ENCODE data around the gene NOTUM. TPM values are rescaled to one million over a fixed set of nuclear protein-coding genes. Genes with fewer than 3 reads are reported as not detected.
A peak's percentile ranks its signal among the peaks of the same experiment; 100 is the strongest.

Gene NOTUM
- total and polyA plus RNA-seq, 7 experiments from 2014 or later = 0.35 to 0.82 TPM; not detected in 5

GRCh38 chr17:81952792-81953228 is 8.2 kb downstream of the NOTUM start:
- H3K27me3 Mint-ChIP-seq = peaks cover 0 to 16% (median 0%) of the 10 kb centered on the region in 5 donors
- ChIA-PET CTCF (interaction anchor here (3.5 kb wide), 1 partner anchor 69 kb away, joined by 14 read pairs; the partner anchor contains the start of gene CENPX), POLR2A (no interaction called here)
- Histone ChIP-seq H3K27me3 (ENCODE audit: control insufficient read depth in 2 of 2, insufficient read depth in 2 of 2, low read length in 2 of 2) (no peaks in the 10 kb centered on the region), H3K4me3 (ENCODE audit: low read length) (no peak overlapping the region), H3K4me1 (ENCODE audit: control insufficient read depth in 2 of 2, insufficient read depth in 2 of 2, low read length in 2 of 2) (peaks cover 0 to 4% of the 10 kb centered on the region in 2 donors), H3K27ac (ENCODE audit: low read depth, low read length) (no peak overlapping the region), H3K36me3 (ENCODE audit: control insufficient read depth in 2 of 3, insufficient read depth in 3 of 3, low read length in 3 of 3) (no peaks in the 10 kb centered on the region), H3K9me3 (ENCODE audit: control insufficient read depth in 2 of 3, low read length in 3 of 3) (no peaks in the 10 kb centered on the region)
- H3K36me3 Mint-ChIP-seq = no peaks in the 10 kb centered on the region
- H3K9me3 Mint-ChIP-seq = no peaks in the 10 kb centered on the region
- peaks cover 0 to 11% (median 4%) of the 10 kb centered on the region in 7 donors for H3K4me1 Mint-ChIP-seq
- ATAC-seq (no peak), DNase-seq (no peak)
- no peak overlapping the region for H3K27ac Mint-ChIP-seq
- H3K4me3 Mint-ChIP-seq = no peak overlapping the region
- intact Hi-C loops (cut with micrococcal nuclease) = no loop called here

- Histone ChIP-seq H3K4me1 (ENCODE audit: control insufficient read depth in 2 of 2, insufficient read depth in 2 of 2, low read length in 2 of 2) (peaks cover 0 to 4% of the 10 kb centered on the region in 2 donors), H3K27me3 (ENCODE audit: control insufficient read depth in 2 of 2, insufficient read depth in 2 of 2, low read length in 2 of 2) (no peaks in the 10 kb centered on the region), H3K27ac (ENCODE audit: low read depth, low read length) (no peak overlapping the region), H3K36me3 (ENCODE audit: control insufficient read depth in 2 of 3, insufficient read depth in 3 of 3, low read length in 3 of 3) (no peaks in the 10 kb centered on the region), H3K9me3 (ENCODE audit: control insufficient read depth in 2 of 3, low read length in 3 of 3) (no peaks in the 10 kb centered on the region), H3K4me3 (ENCODE audit: low read length) (no peak overlapping the region)
- H3K9me3 Mint-ChIP-seq = no peaks in the 10 kb centered on the region
- no peak overlapping the region for H3K4me3 Mint-ChIP-seq
- DNase-seq (no peak), ATAC-seq (no peak)
- peaks cover 0 to 11% (median 4%) of the 10 kb centered on the region in 7 donors for H3K4me1 Mint-ChIP-seq
- peak overlapping the region in 2 of 9 donors; percentile 17 to 87 for H3K27ac Mint-ChIP-seq
- no peaks in the 10 kb centered on the region for H3K36me3 Mint-ChIP-seq
- intact Hi-C loops (cut with micrococcal nuclease) = no loop called here
- CTCF ChIA-PET = interaction anchor here (3.5 kb wide), 1 partner anchor 70 kb away, joined by 14 read pairs; the partner anchor contains the start of gene CENPX
- POLR2A ChIA-PET = interaction anchor here (0.7 kb wide), 1 partner anchor 230 kb away, joined by 3 read pairs; no protein-coding TSS in a partner anchor
- H3K27me3 Mint-ChIP-seq = peaks cover 0 to 12% (median 0%) of the 10 kb centered on the region in 5 donors
These were observed 9.0 kb downstream of the NOTUM start for GRCh38 chr17:81951785-81952684.

- no peak overlapping the region for H3K27ac ChIP-seq (ENCODE audit: low read depth, low read length)
- CTCF ChIA-PET = interaction anchor here (0.9 kb wide), 1 partner anchor 9 kb away, joined by 3 read pairs; no protein-coding TSS in a partner anchor
- Mint-ChIP-seq H3K4me3 (peak overlapping the region in 1 of 10 donors; percentile 14), H3K36me3 (no peaks in the 10 kb centered on the region), H3K9me3 (no peaks in the 10 kb centered on the region), H3K4me1 (peaks cover 0 to 11% (median 4%) of the 10 kb centered on the region in 7 donors), H3K27ac (peak overlapping the region in 3 of 9 donors; percentile 20 to 55 (median 26)), H3K27me3 (peaks cover 0 to 12% (median 0%) of the 10 kb centered on the region in 5 donors)
- intact Hi-C loops (cut with micrococcal nuclease) = no loop called here
- H3K4me3 ChIP-seq (ENCODE audit: low read length) = no peak overlapping the region
- no peaks in the 10 kb centered on the region for H3K27me3 ChIP-seq (ENCODE audit: control insufficient read depth in 2 of 2, insufficient read depth in 2 of 2, low read length in 2 of 2)
- POLR2A ChIA-PET = interaction anchor here (0.8 kb wide), 1 partner anchor 21 kb away, joined by 3 read pairs; no protein-coding TSS in a partner anchor
- no peaks in the 10 kb centered on the region for H3K9me3 ChIP-seq (ENCODE audit: control insufficient read depth in 2 of 3, low read length in 3 of 3)
- no peak for ATAC-seq
- peaks cover 0 to 4% of the 10 kb centered on the region in 2 donors for H3K4me1 ChIP-seq (ENCODE audit: control insufficient read depth in 2 of 2, insufficient read depth in 2 of 2, low read length in 2 of 2)
- H3K36me3 ChIP-seq (ENCODE audit: control insufficient read depth in 2 of 3, insufficient read depth in 3 of 3, low read length in 3 of 3) = no peaks in the 10 kb centered on the region
- DNase-seq = no peak
These were observed 10.5 kb downstream of the NOTUM start for GRCh38 chr17:81950501-81950900.

- DNase-seq = no peak
These were observed 12.2 kb downstream of the NOTUM start for GRCh38 chr17:81948635-81949378.

GRCh38 chr17:81947189-81947588 is 13.8 kb downstream of the NOTUM start, which contains the start of gene MYADML2:
MYADML2 (minus strand) TSS chr17:81947233; CDS start chr17:81941741, 5,492 bp downstream.
- no peak for ATAC-seq
- H3K9me3 Mint-ChIP-seq = no peaks in the 10 kb centered on the region
- peaks cover 0 to 11% (median 4%) of the 10 kb centered on the region in 7 donors for H3K4me1 Mint-ChIP-seq
- Histone ChIP-seq H3K9me3 (ENCODE audit: control insufficient read depth in 2 of 3, low read length in 3 of 3) (no peaks in the 10 kb centered on the region), H3K4me1 (ENCODE audit: control insufficient read depth in 2 of 2, insufficient read depth in 2 of 2, low read length in 2 of 2) (no peaks in the 10 kb centered on the region), H3K4me3 (ENCODE audit: low read length) (no peak within 1 kb of the TSS), H3K27me3 (ENCODE audit: control insufficient read depth in 2 of 2, insufficient read depth in 2 of 2, low read length in 2 of 2) (no peaks in the 10 kb centered on the region), H3K36me3 (ENCODE audit: control insufficient read depth in 2 of 3, insufficient read depth in 3 of 3, low read length in 3 of 3) (no peaks in the 10 kb centered on the region), H3K27ac (ENCODE audit: low read depth, low read length) (no peak within 1 kb of the TSS)
- DNase-seq = no peak
- ChIA-PET CTCF (no interaction called here), POLR2A (interaction anchor here (0.7 kb wide), 1 partner anchor 584 kb away, joined by 3 read pairs; no protein-coding TSS in a partner anchor)
- H3K4me3 Mint-ChIP-seq = no peak within 1 kb of the TSS
- intact Hi-C loops (cut with micrococcal nuclease) = no loop called here
- H3K27me3 Mint-ChIP-seq = peaks cover 0 to 12% (median 0%) of the 10 kb centered on the region in 5 donors
- H3K36me3 Mint-ChIP-seq = no peaks in the 10 kb centered on the region
- H3K27ac Mint-ChIP-seq = no peak within 1 kb of the TSS

More at GRCh38 chr17:81948635-81949378, 12.2 kb downstream of the NOTUM start:
- Histone ChIP-seq H3K27me3 (ENCODE audit: control insufficient read depth in 2 of 2, insufficient read depth in 2 of 2, low read length in 2 of 2) (no peaks in the 10 kb centered on the region), H3K36me3 (ENCODE audit: control insufficient read depth in 2 of 3, insufficient read depth in 3 of 3, low read length in 3 of 3) (no peaks in the 10 kb centered on the region), H3K9me3 (ENCODE audit: control insufficient read depth in 2 of 3, low read length in 3 of 3) (no peaks in the 10 kb centered on the region), H3K4me3 (ENCODE audit: low read length) (no peak overlapping the region), H3K27ac (ENCODE audit: low read depth, low read length) (no peak overlapping the region), H3K4me1 (ENCODE audit: control insufficient read depth in 2 of 2, insufficient read depth in 2 of 2, low read length in 2 of 2) (peaks cover 0 to 4% of the 10 kb centered on the region in 2 donors)
- Mint-ChIP-seq H3K36me3 (no peaks in the 10 kb centered on the region), H3K27me3 (peaks cover 0 to 12% (median 0%) of the 10 kb centered on the region in 5 donors), H3K4me1 (peaks cover 0 to 11% (median 4%) of the 10 kb centered on the region in 7 donors), H3K9me3 (no peaks in the 10 kb centered on the region), H3K4me3 (no peak overlapping the region), H3K27ac (no peak overlapping the region)
- intact Hi-C loops (cut with micrococcal nuclease) = no loop called here
- POLR2A ChIA-PET = no interaction called here
- CTCF ChIA-PET = interaction anchor here (2.5 kb wide), 1 partner anchor 11 kb away, joined by 10 read pairs; no protein-coding TSS in a partner anchor
- no peak for ATAC-seq

- Histone ChIP-seq H3K27me3 (ENCODE audit: control insufficient read depth in 2 of 2, insufficient read depth in 2 of 2, low read length in 2 of 2) (no peaks in the 10 kb centered on the region), H3K36me3 (ENCODE audit: control insufficient read depth in 2 of 3, insufficient read depth in 3 of 3, low read length in 3 of 3) (no peaks in the 10 kb centered on the region), H3K9me3 (ENCODE audit: control insufficient read depth in 2 of 3, low read length in 3 of 3) (no peaks in the 10 kb centered on the region), H3K27ac (ENCODE audit: low read depth, low read length) (no peak overlapping the region), H3K4me3 (ENCODE audit: low read length) (no peak overlapping the region), H3K4me1 (ENCODE audit: control insufficient read depth in 2 of 2, insufficient read depth in 2 of 2, low read length in 2 of 2) (no peaks in the 10 kb centered on the region)
- Mint-ChIP-seq H3K4me1 (peaks cover 0 to 2% (median 0%) of the 10 kb centered on the region in 7 donors), H3K36me3 (no peaks in the 10 kb centered on the region), H3K4me3 (no peak overlapping the region), H3K27ac (no peak overlapping the region), H3K9me3 (no peaks in the 10 kb centered on the region), H3K27me3 (peaks cover 0 to 6% (median 0%) of the 10 kb centered on the region in 5 donors)
- ChIA-PET POLR2A (no interaction called here), CTCF (interaction anchor here (2.0 kb wide), 1 partner anchor 15 kb away, joined by 8 read pairs; no protein-coding TSS in a partner anchor)
- intact Hi-C loops (cut with micrococcal nuclease) = no loop called here
- no peak for DNase-seq
- ATAC-seq = no peak
These were observed 16.1 kb downstream of the NOTUM start for GRCh38 chr17:81944858-81945257.
